Measurements from ENCODE around the gene KCNMA1. TPM values are rescaled to one million over a fixed set of nuclear protein-coding genes. Genes with fewer than 3 reads are reported as not detected.
A peak's percentile ranks its signal among the peaks of the same experiment; 100 is the strongest.

The KCNMA1 gene
- total and polyA plus RNA-seq, 5 donors: 1.5 to 6.1 (median 3.3) TPM

DNA sequence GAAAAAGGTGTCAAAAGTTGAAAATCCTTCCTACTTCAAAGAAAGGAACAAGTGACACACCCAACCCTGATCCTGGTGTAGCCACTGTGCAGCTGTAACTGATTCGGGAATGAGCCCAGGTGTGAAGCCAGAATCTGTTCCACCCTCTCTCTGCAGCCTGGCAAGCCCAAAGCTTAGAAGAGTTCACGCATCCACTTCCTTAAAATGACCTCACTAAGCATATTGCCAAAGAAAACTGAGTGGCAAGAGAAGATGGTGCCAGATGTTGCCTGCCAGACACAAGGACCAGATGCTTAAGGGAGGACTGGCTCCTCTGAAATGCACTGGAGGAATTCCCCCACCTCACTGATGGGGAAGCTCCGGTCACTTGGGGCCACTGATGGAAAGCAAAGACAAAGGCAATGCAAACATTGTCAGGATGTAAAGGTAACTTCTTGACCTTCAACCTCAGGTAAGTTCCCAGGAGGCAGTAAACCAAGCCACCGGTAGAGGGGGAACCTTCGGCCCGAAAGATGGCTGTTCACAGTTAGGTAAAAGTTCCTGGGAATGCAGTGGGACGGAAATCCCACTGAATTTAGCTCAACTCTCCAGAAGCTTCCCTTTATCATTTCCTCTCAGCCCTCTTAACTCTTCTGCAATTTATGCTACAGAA lies 554.9 kb downstream of the KCNMA1 start:
- intact Hi-C loops (cut with DNase I): no loop called here

DNA sequence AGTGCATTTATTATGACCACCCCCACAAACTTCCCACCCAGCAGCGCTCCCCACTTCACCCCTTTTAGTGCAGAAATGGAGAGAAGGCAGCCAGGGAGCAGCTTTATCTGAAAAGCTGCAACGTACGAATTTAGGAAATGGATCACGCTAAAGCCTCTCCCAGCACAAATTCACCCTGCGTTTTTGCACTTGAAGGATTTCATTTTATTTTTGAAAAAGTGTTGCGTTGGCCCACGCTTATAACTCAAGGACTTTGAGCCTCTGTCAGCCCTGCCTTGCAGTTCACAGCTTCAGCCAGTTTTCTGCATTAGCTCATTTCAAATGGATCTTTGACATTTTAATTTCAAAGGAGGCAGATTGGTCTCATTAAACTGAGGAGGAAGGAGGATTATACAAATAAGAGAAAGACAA lies 556.1 kb downstream of the KCNMA1 start:
- ATAC-seq (no peak), DNase-seq (no peak)
- H3K27me3 ChIP-seq (ENCODE audit: control insufficient read depth, insufficient read depth): no peaks in the 10 kb centered on the region
- no peak overlapping the region for H3K27ac ChIP-seq (ENCODE audit: low read length)
- intact Hi-C loops (cut with DNase I): no loop called here
- H3K4me3 ChIP-seq (ENCODE audit: low read length): no peak overlapping the region
- WGBS: 55% methylated on average over 7 of the region's 7 CpGs
- H3K9me3 ChIP-seq (ENCODE audit: control insufficient read depth, low read length): no peaks in the 10 kb centered on the region
- no peaks in the 10 kb centered on the region for H3K4me1 ChIP-seq (ENCODE audit: control insufficient read depth, insufficient read depth, low read length)

More for the DNA sequence above, 554.9 kb downstream of the KCNMA1 start:
- Histone ChIP-seq H3K4me3 (ENCODE audit: low read length) (no peak overlapping the region), H3K4me1 (ENCODE audit: control insufficient read depth, insufficient read depth, low read length) (no peaks in the 10 kb centered on the region), H3K9me3 (ENCODE audit: control insufficient read depth, low read length) (no peaks in the 10 kb centered on the region), H3K27ac (ENCODE audit: low read length) (no peak overlapping the region), H3K27me3 (ENCODE audit: control insufficient read depth, insufficient read depth) (no peaks in the 10 kb centered on the region)
- 58% methylated on average over 7 of the region's 7 CpGs for WGBS
- ATAC-seq (no peak), DNase-seq (no peak)

DNA sequence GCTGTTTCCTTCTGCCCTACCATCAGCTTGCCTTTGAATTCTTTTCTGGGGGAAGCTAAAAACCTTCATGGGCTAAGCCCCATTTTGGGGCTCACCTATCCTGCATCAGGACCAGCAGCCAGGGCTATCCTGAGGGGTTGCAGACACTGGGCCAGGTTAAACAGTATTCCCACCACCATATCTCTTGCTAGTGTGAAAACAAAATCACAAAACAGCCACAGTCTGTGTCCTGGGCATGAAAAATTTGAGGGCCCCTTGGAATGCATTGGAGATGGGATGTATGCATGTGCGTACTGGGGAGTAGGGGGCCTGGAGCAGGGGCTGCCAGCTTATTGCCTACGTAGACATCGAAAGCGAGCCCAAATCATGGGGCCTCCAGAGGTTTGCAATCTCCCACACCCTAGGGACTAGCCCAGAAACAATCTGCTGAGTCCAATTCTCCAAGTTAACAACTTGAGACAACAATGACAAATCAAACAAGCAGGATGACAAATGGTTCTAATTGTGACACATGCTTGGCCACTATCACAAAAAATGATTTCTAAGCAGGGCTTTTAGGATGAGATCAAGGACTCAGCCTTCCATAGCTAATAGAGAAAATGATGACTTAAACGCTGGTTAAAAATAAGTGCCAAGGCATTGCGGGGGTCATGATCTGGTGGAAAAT lies 557.1 kb downstream of the KCNMA1 start:
- no peak for ATAC-seq

DNA sequence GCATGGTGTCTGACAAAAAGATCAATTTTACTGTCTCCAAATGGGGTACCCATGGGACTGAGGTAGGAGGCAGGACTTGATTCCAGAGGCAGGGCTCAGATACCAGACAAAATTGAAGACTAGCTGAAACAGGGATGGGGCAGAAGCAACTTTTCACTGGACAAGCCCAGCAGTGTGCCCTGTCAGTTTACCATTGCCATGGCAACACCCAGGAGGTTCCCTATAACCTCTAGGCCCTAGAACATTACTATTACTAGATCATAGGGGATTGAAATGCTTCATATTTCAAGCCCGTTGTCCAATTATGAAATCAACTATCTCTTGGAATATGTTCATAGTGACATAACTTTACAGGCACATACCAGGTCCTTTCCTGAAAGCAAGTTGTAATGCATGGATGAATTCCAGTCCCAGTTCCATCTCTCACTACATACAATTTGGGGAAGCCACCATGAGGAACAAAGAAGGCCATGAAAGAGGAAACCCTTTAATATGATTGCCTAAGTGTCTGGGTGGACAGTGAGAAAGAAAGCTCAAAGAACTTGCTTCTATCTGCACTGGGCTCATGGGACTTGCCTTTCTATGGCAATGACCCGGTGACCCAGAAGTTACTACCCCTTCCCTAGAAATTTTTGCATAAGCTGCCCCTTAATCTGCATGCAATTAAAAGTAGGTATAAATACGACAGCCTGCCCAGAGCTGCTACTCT lies 557.9 kb downstream of the KCNMA1 start:
- H3K27ac ChIP-seq (ENCODE audit: low read length): no peak overlapping the region
- H3K9me3 ChIP-seq (ENCODE audit: control insufficient read depth, low read length): no peaks in the 10 kb centered on the region
- intact Hi-C loops (cut with DNase I): no loop called here
- DNase-seq (no peak), ATAC-seq (no peak)
- H3K4me3 ChIP-seq (ENCODE audit: low read length): no peak overlapping the region
- 55% methylated on average over 3 of the region's 3 CpGs for WGBS
- H3K4me1 ChIP-seq (ENCODE audit: control insufficient read depth, insufficient read depth, low read length): no peaks in the 10 kb centered on the region
- no peaks in the 10 kb centered on the region for H3K27me3 ChIP-seq (ENCODE audit: control insufficient read depth, insufficient read depth)

More for the DNA sequence above, 557.1 kb downstream of the KCNMA1 start:
- Histone ChIP-seq H3K9me3 (ENCODE audit: control insufficient read depth, low read length) (no peaks in the 10 kb centered on the region), H3K27ac (ENCODE audit: low read length) (no peak overlapping the region), H3K4me3 (ENCODE audit: low read length) (no peak overlapping the region), H3K27me3 (ENCODE audit: control insufficient read depth, insufficient read depth) (no peaks in the 10 kb centered on the region), H3K4me1 (ENCODE audit: control insufficient read depth, insufficient read depth, low read length) (no peaks in the 10 kb centered on the region)
- intact Hi-C loops (cut with DNase I): no loop called here
- no peak for DNase-seq
- WGBS: 79% methylated on average over 6 of the region's 6 CpGs

DNA sequence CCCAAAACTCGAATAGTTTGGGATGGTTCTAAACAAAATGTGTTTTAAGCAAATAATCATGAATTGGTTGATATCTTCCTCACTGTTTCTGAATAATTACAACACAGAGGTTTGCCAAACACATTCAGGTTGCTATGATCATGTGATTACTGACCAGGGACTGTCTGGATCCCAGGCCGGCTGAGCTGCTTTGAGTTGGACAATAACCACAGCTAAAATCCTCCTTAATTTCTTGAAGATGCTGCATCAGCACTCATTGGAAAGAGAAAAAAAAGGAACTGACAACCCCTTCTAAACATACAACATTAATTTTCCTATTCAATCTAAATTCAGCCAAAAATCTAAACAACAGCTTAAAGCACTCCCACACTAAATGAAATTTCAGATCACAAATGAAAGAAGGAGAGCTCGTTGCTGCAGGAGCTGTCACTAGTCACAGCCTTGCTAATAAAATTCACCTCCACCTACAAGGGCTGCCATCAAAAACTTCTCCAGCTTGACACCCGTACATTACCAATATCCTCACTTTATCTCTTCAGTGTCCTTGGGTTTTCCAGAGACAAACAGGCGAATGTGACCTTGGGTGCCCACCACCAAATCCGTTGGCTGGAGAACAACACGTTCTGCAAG lies 560.2 kb downstream of the KCNMA1 start:
- ATAC-seq: no peak
- 76% methylated on average over 7 of the region's 7 CpGs for WGBS
- intact Hi-C loops (cut with DNase I): no loop called here
- Histone ChIP-seq H3K4me1 (ENCODE audit: control insufficient read depth, insufficient read depth, low read length) (peaks cover under 1% of the 10 kb centered on the region), H3K9me3 (ENCODE audit: control insufficient read depth, low read length) (no peaks in the 10 kb centered on the region), H3K27ac (ENCODE audit: low read length) (no peak overlapping the region), H3K4me3 (ENCODE audit: low read length) (no peak overlapping the region), H3K27me3 (ENCODE audit: control insufficient read depth, insufficient read depth) (no peaks in the 10 kb centered on the region)
- no peak for DNase-seq

DNA sequence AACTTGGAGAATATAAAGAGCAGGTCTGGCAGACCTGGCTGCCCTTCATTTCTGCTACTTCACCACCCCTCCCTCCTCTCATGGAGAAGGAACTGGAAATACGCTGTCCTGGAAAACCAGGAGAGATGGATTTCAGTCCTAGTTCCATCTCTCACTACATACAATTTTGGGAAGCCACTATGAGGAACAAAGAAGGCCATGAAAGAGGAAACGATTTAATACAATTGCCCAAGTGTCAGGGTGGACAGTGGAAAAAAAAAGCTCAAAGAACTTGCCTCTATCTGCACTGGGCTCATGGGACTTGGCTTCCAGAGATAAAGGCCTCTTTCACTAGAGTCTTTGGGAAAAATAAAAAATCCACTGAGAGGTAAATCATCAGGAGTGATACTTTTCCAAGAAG lies 561.7 kb downstream of the KCNMA1 start:
- Histone ChIP-seq H3K27ac (ENCODE audit: low read length) (no peak overlapping the region), H3K4me3 (ENCODE audit: low read length) (no peak overlapping the region), H3K4me1 (ENCODE audit: control insufficient read depth, insufficient read depth, low read length) (peaks cover 4% of the 10 kb centered on the region), H3K9me3 (ENCODE audit: control insufficient read depth, low read length) (no peaks in the 10 kb centered on the region), H3K27me3 (ENCODE audit: control insufficient read depth, insufficient read depth) (no peaks in the 10 kb centered on the region)
- ATAC-seq (no peak), DNase-seq (no peak)
- 54% methylated on average over 2 of the region's 2 CpGs for WGBS
- intact Hi-C loops (cut with DNase I): no loop called here

DNA sequence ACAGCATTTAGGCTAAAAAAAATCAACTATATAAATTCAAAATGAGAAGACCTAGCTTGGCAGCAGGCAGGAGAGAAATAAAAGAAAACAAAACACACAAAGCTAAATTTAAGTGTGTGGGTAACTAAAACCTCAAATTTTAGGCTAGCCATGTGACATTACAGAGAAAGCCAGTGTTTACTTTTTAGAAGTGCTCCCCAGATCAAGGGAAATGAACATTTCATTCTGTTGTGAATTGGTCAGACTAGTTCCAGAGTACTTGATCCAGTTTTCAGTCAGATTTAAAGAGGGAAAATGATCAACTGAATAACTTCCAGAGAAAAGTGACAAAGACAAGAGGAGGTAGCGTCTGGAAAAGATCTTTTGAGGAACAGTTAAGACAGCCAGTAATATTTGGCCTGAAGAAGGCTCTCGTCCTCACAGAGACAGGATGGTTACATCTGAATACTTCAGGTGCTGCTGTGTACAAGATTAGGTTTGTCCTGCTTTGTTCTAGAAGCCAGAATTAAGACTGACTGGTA lies 563.4 kb downstream of the KCNMA1 start:
- Histone ChIP-seq H3K9me3 (ENCODE audit: control insufficient read depth, low read length) (no peaks in the 10 kb centered on the region), H3K4me1 (ENCODE audit: control insufficient read depth, insufficient read depth, low read length) (peaks cover 4% of the 10 kb centered on the region), H3K4me3 (ENCODE audit: low read length) (no peak overlapping the region), H3K27me3 (ENCODE audit: control insufficient read depth, insufficient read depth) (no peaks in the 10 kb centered on the region), H3K27ac (ENCODE audit: low read length) (no peak overlapping the region)
- 65% methylated on average over 2 of the region's 2 CpGs for WGBS
- intact Hi-C loops (cut with DNase I): no loop called here
- ATAC-seq (no peak), DNase-seq (no peak)

DNA sequence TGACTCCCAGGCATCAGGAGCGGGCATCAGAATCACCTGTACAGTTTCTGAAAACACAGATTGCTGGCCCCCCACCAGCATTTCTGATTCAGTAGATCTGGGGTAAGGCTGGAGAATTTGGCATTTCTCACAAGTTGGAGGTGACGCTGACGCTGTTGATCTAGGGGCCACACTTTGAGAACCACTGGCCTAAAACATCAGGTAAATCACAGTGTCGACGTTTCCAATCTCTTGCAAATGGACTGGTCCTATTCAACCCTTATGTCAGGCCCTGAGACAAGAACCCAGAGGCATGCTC lies 564.0 kb downstream of the KCNMA1 start:
- Histone ChIP-seq H3K27me3 (ENCODE audit: control insufficient read depth, insufficient read depth) (no peaks in the 10 kb centered on the region), H3K4me3 (ENCODE audit: low read length) (no peak overlapping the region), H3K9me3 (ENCODE audit: control insufficient read depth, low read length) (no peaks in the 10 kb centered on the region), H3K27ac (ENCODE audit: low read length) (no peak overlapping the region), H3K4me1 (ENCODE audit: control insufficient read depth, insufficient read depth, low read length) (peaks cover 4% of the 10 kb centered on the region)
- intact Hi-C loops (cut with DNase I): no loop called here
- ATAC-seq: no peak
- no peak for DNase-seq
- WGBS: 94% methylated on average over 5 of the region's 5 CpGs

DNA sequence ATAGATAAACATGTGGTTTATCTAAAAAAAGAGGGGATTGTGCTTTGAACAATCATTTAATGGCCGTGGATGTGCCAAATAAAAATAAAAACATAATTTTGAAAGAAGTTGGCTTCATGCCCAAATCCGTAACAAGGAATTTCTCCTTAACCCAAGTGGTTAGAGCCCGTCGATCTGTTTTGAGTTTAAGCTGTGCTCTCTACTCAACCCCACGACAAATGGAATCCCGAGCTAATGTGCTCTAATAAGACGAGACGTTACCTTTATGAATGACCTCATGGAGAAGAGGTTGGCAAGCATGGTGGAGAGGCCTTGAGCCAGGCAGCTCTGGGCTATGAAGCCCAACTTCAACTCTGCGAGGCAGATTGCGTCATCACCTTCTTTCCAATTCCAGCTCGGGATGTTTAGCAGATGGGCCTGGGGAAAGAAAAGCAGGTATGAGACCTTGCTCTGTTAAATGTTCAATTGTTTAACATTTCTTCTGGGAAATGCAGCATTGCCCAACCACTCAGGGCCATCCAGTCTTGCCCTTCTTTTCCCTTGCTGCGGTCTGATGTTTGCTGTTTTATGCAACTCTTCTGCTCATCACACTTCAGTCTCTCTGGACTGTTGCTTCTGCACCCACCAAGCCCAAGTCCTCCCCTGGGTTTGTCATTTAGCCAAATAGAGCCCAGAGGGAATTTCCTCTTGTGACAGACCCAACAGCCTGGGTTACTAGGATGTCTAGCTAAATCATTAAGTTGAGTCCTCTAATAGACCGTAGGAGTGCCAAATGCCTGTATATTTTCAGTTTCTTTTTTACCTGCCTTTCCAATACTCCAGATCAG lies 564.6 kb downstream of the KCNMA1 start:
- Histone ChIP-seq H3K9me3 (ENCODE audit: control insufficient read depth, low read length) (no peaks in the 10 kb centered on the region), H3K4me3 (ENCODE audit: low read length) (no peak overlapping the region), H3K27me3 (ENCODE audit: control insufficient read depth, insufficient read depth) (no peaks in the 10 kb centered on the region), H3K27ac (ENCODE audit: low read length) (peak overlapping the region; percentile 41), H3K4me1 (ENCODE audit: control insufficient read depth, insufficient read depth, low read length) (peaks cover 4% of the 10 kb centered on the region)
- DNase-seq (peak; percentile 65 to 85 (median 78)), ATAC-seq (peak; percentile 49 to 58)
- intact Hi-C loops (cut with DNase I): no loop called here
- WGBS: 62% methylated on average over 13 of the region's 13 CpGs

DNA sequence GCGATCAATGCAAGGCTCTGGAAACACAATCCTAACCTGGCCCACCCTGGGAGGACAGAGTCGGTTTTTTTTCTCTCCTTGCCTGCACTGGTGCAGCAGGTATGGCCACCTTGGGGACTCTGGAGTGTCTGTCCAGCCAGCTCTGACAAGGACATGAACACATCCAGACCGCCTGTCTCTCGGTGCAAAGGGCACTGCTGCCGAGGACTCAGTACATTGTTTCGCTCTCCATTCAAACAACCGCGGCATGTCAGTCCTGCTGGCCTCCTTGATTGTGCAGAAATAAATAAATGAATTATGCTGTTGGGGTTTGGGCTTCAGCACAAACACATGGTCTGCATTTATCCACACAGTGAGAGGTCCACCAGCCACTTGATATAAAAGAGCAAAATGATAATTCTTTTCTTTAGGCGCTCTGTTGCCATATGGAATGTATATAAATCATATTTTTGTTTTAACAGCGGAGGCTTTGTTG lies 565.2 kb downstream of the KCNMA1 start:
- Histone ChIP-seq H3K27ac (ENCODE audit: low read length) (peak overlapping the region; percentile 44), H3K4me3 (ENCODE audit: low read length) (no peak overlapping the region), H3K27me3 (ENCODE audit: control insufficient read depth, insufficient read depth) (no peaks in the 10 kb centered on the region), H3K9me3 (ENCODE audit: control insufficient read depth, low read length) (no peaks in the 10 kb centered on the region), H3K4me1 (ENCODE audit: control insufficient read depth, insufficient read depth, low read length) (peaks cover 4% of the 10 kb centered on the region)
- ATAC-seq: no peak
- 78% methylated on average over 10 of the region's 10 CpGs for WGBS
- intact Hi-C loops (cut with DNase I): no loop called here
- DNase-seq: no peak

Measured in right cardiac atrium (tissue), 5 donors.